Parathyroid adenoma (tissue), 2 donors: ENCODE results near the gene NOL6.

ENCODE experiments used
- H2AFZ ChIP-seq: fragments of 300-600 bp; sonication (generic); one replicate; pipeline ENCODE4 v1.7.0; 2017; ENCODE audit warnings: antibody characterized with exemption, mild to moderate bottlenecking
- H3K27ac ChIP-seq: fragments of 300-600 bp; sonication (generic); one replicate; pipeline ENCODE4 v1.7.0; 2017
- H3K27me3 ChIP-seq: fragments of 300-600 bp; sonication (generic); one replicate; pipeline ENCODE4 v1.7.0; 2017; ENCODE audit warnings: low read length; ENCODE audit not compliant: control insufficient read depth, insufficient read depth
- H3K36me3 ChIP-seq: fragments of 300-600 bp; sonication (generic); one replicate; pipeline ENCODE4 v1.7.0; 2017; ENCODE audit warnings: low read length; ENCODE audit not compliant: control insufficient read depth, insufficient read depth
- H3K4me1 ChIP-seq: fragments of 300-600 bp; sonication (generic); one replicate; pipeline ENCODE4 v1.7.0; 2017; ENCODE audit warnings: control low read depth
- H3K4me2 ChIP-seq: fragments of 300-600 bp; sonication (generic); one replicate; pipeline ENCODE4 v1.7.0; 2017; ENCODE audit warnings: low read length
- H3K4me3 ChIP-seq: fragments of 300-600 bp; sonication (generic); one replicate; pipeline ENCODE4 v1.7.0; 2017; ENCODE audit warnings: low read depth, low read length
- H3K79me2 ChIP-seq: fragments of 300-600 bp; sonication (generic); one replicate; pipeline ENCODE4 v1.7.0; 2017; ENCODE audit warnings: control low read depth
- H3K9ac ChIP-seq: fragments of 300-600 bp; sonication (generic); one replicate; pipeline ENCODE4 v1.7.0; 2017; ENCODE audit warnings: mild to moderate bottlenecking
- H3K9me3 ChIP-seq: fragments of 300-600 bp; sonication (generic); one replicate; pipeline ENCODE4 v1.7.0; 2017; ENCODE audit warnings: low read length; ENCODE audit not compliant: control insufficient read depth
- TF ChIP-seq, protein P1 (sequence below): fragments of 300-600 bp; sonication (generic); IDR thresholded peaks from one replicate; pipeline ENCODE4 v1.7.0; 2017; ENCODE audit warnings: antibody characterized with exemption, mild to moderate bottlenecking
- donor health status: primary hyperparathyroidism.

The NOL6 gene

GRCh38 chr9:33415501-33416038 is 58.2 kb downstream of the NOL6 start:
- TF ChIP-seq, protein P1, sequence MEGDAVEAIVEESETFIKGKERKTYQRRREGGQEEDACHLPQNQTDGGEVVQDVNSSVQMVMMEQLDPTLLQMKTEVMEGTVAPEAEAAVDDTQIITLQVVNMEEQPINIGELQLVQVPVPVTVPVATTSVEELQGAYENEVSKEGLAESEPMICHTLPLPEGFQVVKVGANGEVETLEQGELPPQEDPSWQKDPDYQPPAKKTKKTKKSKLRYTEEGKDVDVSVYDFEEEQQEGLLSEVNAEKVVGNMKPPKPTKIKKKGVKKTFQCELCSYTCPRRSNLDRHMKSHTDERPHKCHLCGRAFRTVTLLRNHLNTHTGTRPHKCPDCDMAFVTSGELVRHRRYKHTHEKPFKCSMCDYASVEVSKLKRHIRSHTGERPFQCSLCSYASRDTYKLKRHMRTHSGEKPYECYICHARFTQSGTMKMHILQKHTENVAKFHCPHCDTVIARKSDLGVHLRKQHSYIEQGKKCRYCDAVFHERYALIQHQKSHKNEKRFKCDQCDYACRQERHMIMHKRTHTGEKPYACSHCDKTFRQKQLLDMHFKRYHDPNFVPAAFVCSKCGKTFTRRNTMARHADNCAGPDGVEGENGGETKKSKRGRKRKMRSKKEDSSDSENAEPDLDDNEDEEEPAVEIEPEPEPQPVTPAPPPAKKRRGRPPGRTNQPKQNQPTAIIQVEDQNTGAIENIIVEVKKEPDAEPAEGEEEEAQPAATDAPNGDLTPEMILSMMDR = peak; percentile 59
- H3K36me3 ChIP-seq = no peaks in the 10 kb centered on the region
- no peak overlapping the region for H3K27ac ChIP-seq
- no peak overlapping the region for H3K9ac ChIP-seq
- no peak overlapping the region for H3K4me3 ChIP-seq
- H2AFZ ChIP-seq = peak overlapping the region; percentile 45
- no peak overlapping the region for H3K4me2 ChIP-seq
- no peaks in the 10 kb centered on the region for H3K27me3 ChIP-seq
- no peaks in the 10 kb centered on the region for H3K4me1 ChIP-seq
- no peaks in the 10 kb centered on the region for H3K79me2 ChIP-seq
- H3K9me3 ChIP-seq = no peaks in the 10 kb centered on the region

DNA sequence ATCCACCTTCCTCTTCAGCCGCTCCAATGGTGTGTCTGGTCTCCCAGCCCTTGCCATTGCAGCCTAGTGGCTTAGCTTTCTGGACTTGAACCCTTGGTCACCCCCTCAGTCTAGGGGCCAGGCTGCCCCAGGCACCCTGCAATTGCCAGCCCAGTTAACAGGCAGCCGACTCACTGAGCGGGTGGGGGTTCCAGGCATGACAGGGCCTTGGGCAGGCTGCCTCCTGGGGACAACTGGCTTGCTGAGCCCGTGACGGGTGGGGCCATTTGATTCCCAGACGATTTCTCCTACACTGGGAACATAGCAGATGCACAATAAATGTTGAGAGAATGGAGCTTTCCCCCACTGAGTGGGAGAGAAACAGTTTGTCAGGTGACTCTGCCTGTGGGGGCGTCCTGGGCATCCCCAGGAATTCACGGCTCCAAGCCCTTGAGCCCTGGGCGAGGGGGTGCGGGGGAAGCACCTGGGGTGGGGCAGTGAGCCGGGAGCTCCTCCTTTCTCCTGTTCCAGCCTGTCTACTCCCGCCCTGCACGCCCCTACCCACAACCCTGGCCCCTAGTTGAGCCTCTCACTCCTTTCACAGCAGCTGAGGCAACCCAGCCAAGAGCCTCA is 58.7 kb downstream of the NOL6 start:
- H3K27ac ChIP-seq = no peak overlapping the region
- TF ChIP-seq, protein P1 = no peak

GRCh38 chr9:33414268-33414667 is 59.5 kb downstream of the NOL6 start:
- Histone ChIP-seq H3K27me3 (no peaks in the 10 kb centered on the region), H3K9ac (no peak overlapping the region), H3K79me2 (no peaks in the 10 kb centered on the region), H3K36me3 (no peaks in the 10 kb centered on the region), H3K9me3 (no peaks in the 10 kb centered on the region), H3K4me1 (no peaks in the 10 kb centered on the region), H3K4me2 (no peak overlapping the region), H3K27ac (no peak overlapping the region), H3K4me3 (no peak overlapping the region), H2AFZ (no peak overlapping the region)
- TF ChIP-seq, protein P1 = no peak

More for the DNA sequence above, 58.7 kb downstream of the NOL6 start:
- Histone ChIP-seq H3K79me2 (no peaks in the 10 kb centered on the region), H3K36me3 (no peaks in the 10 kb centered on the region), H3K9ac (no peak overlapping the region), H3K9me3 (no peaks in the 10 kb centered on the region), H3K4me3 (no peak overlapping the region), H3K4me1 (no peaks in the 10 kb centered on the region), H2AFZ (no peak overlapping the region), H3K4me2 (no peak overlapping the region), H3K27me3 (no peaks in the 10 kb centered on the region)
